Loucy (cell line): ENCODE results near the gene PKP4.

Experiments used
- H2AFZ ChIP-seq: fragments of 200-600 bp; sonication (generic); 2 replicates; pipeline ENCODE4 v1.6.0; 2016; ENCODE audit warnings: antibody characterized with exemption, mild to moderate bottlenecking, low read length, moderate library complexity
- H3F3A ChIP-seq: fragments of 200-600 bp; 2 replicates; pipeline ENCODE4 v1.6.0; 2016; ENCODE audit warnings: antibody characterized with exemption, low read depth, mild to moderate bottlenecking
- H3K27me3 ChIP-seq: fragments of 200-600 bp; sonication (generic); 2 replicates; pipeline ENCODE4 v1.6.1; 2014; ENCODE audit warnings: low read length, mild to moderate bottlenecking; ENCODE audit not compliant: insufficient read depth, poor library complexity, severe bottlenecking
- H3K36me3 ChIP-seq: fragments of 200-600 bp; sonication (generic); 2 replicates; pipeline ENCODE4 v1.6.1; 2016; ENCODE audit warnings: low read length; ENCODE audit not compliant: insufficient read depth
- H3K4me1 ChIP-seq: fragments of 200-600 bp; sonication (generic); 2 replicates; pipeline ENCODE4 v1.5.1; 2014; ENCODE audit warnings: low read length, mild to moderate bottlenecking; ENCODE audit not compliant: insufficient read depth, poor library complexity, severe bottlenecking
- H3K4me2 ChIP-seq: fragments of 200-600 bp; sonication (generic); 2 replicates; pipeline ENCODE4 v1.6.0; 2014; ENCODE audit warnings: antibody characterized with exemption, low read length, low read depth, mild to moderate bottlenecking; ENCODE audit not compliant: poor library complexity, severe bottlenecking
- H3K4me3 ChIP-seq: fragments of 200-600 bp; sonication (generic); 2 replicates; pipeline ENCODE4 v1.5.1; 2014; ENCODE audit warnings: low read length, mild to moderate bottlenecking, mixed read lengths; ENCODE audit not compliant: poor library complexity, severe bottlenecking
- H3K79me2 ChIP-seq: fragments of 200-600 bp; sonication (generic); 2 replicates; pipeline ENCODE4 v1.6.1; 2014; ENCODE audit warnings: low read length; ENCODE audit not compliant: insufficient read depth
- H3K9ac ChIP-seq: fragments of 200-600 bp; sonication (generic); 2 replicates; pipeline ENCODE4 v1.6.0; 2014; ENCODE audit warnings: mild to moderate bottlenecking, low read depth, low read length, moderate library complexity; ENCODE audit not compliant: poor library complexity, severe bottlenecking
- H3K9me2 ChIP-seq: fragments of 200-600 bp; sonication (generic); replicated peaks from 2 replicates; pipeline ENCODE4 v1.6.1; 2016; ENCODE audit warnings: low read depth, low read length, mixed read lengths
- H3K9me3 ChIP-seq: fragments of 200-600 bp; sonication (generic); 2 replicates; pipeline ENCODE4 v1.6.1; 2014; ENCODE audit warnings: mild to moderate bottlenecking, antibody characterized with exemption, low read length, low read depth; ENCODE audit not compliant: insufficient read depth
- H4K20me1 ChIP-seq: fragments of 200-600 bp; sonication (generic); 2 replicates; pipeline ENCODE4 v1.6.0; 2014; ENCODE audit warnings: antibody characterized with exemption, low read length, mild to moderate bottlenecking; ENCODE audit not compliant: insufficient read depth, poor library complexity, severe bottlenecking
- EZH2phosphoT487 ChIP-seq: fragments of 200-600 bp; IDR thresholded peaks from 2 replicates; pipeline ENCODE4 v1.6.1; 2018; ENCODE audit warnings: antibody characterized with exemption, mild to moderate bottlenecking, moderate library complexity, borderline replicate concordance
- TF ChIP-seq, protein P1 (sequence below): fragments of 200-600 bp; sonication (generic); conservative IDR thresholded peaks from 2 replicates; pipeline ENCODE4 v1.5.1; 2014; ENCODE audit warnings: mild to moderate bottlenecking, antibody characterized with exemption, low read length

PKP4 gene

DNA sequence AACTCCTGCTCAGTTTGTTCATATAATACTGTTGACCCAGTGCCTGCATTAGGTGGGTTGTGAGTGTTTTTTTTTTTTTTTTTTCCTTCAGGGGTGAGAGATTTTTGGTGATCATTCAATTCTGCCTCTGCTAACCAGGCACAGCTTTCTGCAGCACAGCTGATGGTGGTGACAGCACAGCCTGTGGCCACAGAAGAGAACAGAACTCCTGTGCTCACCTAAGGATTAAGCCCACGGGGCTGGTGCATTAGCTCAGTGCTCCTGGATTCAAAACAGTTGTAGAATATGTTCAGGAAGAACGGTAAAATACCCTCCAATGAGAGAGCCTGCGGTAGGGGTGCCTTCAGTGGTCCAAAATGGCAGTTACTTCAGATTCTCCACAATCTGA is 42.0 kb downstream of the PKP4 start:
- H3K79me2 ChIP-seq, result 0 out of 2 replicates have a peak, but pooled peaks cover 3% of the 10 kb centered on the region
- H3K4me2 ChIP-seq, result no peak overlapping the region
- TF ChIP-seq, protein P1, sequence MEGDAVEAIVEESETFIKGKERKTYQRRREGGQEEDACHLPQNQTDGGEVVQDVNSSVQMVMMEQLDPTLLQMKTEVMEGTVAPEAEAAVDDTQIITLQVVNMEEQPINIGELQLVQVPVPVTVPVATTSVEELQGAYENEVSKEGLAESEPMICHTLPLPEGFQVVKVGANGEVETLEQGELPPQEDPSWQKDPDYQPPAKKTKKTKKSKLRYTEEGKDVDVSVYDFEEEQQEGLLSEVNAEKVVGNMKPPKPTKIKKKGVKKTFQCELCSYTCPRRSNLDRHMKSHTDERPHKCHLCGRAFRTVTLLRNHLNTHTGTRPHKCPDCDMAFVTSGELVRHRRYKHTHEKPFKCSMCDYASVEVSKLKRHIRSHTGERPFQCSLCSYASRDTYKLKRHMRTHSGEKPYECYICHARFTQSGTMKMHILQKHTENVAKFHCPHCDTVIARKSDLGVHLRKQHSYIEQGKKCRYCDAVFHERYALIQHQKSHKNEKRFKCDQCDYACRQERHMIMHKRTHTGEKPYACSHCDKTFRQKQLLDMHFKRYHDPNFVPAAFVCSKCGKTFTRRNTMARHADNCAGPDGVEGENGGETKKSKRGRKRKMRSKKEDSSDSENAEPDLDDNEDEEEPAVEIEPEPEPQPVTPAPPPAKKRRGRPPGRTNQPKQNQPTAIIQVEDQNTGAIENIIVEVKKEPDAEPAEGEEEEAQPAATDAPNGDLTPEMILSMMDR, result no peak
- no peak for TF ChIP-seq EZH2phosphoT487
- no peaks in the 10 kb centered on the region for H3F3A ChIP-seq
- H3K36me3 ChIP-seq, result no peaks in the 10 kb centered on the region
- H2AFZ ChIP-seq, result no peak overlapping the region
- H3K27me3 ChIP-seq, result no peaks in the 10 kb centered on the region
- H3K4me1 ChIP-seq, result no peaks in the 10 kb centered on the region
- no peak overlapping the region for H3K4me3 ChIP-seq
- no peak overlapping the region for H3K9ac ChIP-seq
- H3K9me3 ChIP-seq, result no peaks in the 10 kb centered on the region
- H4K20me1 ChIP-seq, result no peaks in the 10 kb centered on the region
- no peaks in the 10 kb centered on the region for H3K9me2 ChIP-seq

DNA sequence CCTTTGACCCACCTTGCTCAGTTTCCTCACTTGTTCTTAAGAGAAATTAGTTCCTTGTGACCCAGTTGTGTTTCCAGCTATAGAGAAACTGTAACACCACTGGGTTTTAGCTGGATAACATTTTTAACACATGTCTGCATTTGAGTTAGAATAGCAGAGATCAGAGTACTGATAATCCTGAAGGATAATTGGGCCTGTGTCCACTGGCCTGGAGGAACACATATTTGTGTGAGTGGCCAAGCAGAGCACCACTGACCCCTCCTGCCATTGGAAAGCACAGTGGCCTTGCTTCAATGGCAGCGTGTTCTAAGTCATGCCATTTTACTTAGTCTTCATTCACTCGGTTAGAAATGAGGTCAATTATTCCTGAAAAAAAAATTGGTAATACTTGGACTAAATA is 42.6 kb downstream of the PKP4 start:
- Histone ChIP-seq H3K27me3 (no peaks in the 10 kb centered on the region), H3K4me3 (no peak overlapping the region), H3K9me3 (no peaks in the 10 kb centered on the region), H4K20me1 (no peaks in the 10 kb centered on the region), H3K9me2 (no peaks in the 10 kb centered on the region), H3F3A (no peaks in the 10 kb centered on the region), H3K36me3 (no peaks in the 10 kb centered on the region), H2AFZ (no peak overlapping the region), H3K9ac (no peak overlapping the region), H3K4me1 (no peaks in the 10 kb centered on the region), H3K4me2 (no peak overlapping the region), H3K79me2 (0 out of 2 replicates have a peak, but pooled peaks cover 7% of the 10 kb centered on the region)
- TF ChIP-seq, protein P1, result no peak
- no peak for TF ChIP-seq EZH2phosphoT487

DNA sequence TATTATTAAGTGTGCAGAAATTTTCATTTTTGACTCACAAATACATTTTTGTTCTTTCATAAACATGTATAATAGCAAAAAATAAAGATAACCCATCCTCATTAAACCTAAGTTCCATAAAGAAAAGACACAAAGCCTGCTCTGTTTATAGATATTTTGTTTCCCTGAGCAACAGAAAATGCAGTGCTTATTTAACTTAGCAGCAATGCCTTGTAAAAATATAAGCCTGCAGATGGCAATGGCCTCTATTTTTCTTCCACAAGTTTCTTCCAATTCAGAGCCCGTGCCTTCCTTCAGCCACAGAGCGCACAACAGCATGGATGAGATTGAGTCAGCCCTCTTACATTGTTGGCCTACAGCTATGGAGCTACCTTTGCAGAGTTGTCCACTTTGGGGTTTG is 43.6 kb downstream of the PKP4 start:
- Histone ChIP-seq H4K20me1 (no peaks in the 10 kb centered on the region), H2AFZ (no peak overlapping the region), H3F3A (no peaks in the 10 kb centered on the region), H3K9me3 (no peaks in the 10 kb centered on the region), H3K9ac (no peak overlapping the region), H3K4me1 (no peaks in the 10 kb centered on the region), H3K36me3 (no peaks in the 10 kb centered on the region), H3K4me2 (no peak overlapping the region), H3K9me2 (no peaks in the 10 kb centered on the region), H3K4me3 (no peak overlapping the region), H3K27me3 (no peaks in the 10 kb centered on the region), H3K79me2 (0 out of 2 replicates have a peak, but pooled peaks cover 10% of the 10 kb centered on the region)
- no peak for TF ChIP-seq EZH2phosphoT487
- TF ChIP-seq, protein P1, result no peak
